ENCODE results near the gene TNFAIP8L2. TPM values are rescaled to one million over a fixed set of nuclear protein-coding genes. Genes with fewer than 3 reads are reported as not detected.

The TNFAIP8L2 gene
- total RNA-seq, 1 experiment from 2014 or later = not detected

DNA sequence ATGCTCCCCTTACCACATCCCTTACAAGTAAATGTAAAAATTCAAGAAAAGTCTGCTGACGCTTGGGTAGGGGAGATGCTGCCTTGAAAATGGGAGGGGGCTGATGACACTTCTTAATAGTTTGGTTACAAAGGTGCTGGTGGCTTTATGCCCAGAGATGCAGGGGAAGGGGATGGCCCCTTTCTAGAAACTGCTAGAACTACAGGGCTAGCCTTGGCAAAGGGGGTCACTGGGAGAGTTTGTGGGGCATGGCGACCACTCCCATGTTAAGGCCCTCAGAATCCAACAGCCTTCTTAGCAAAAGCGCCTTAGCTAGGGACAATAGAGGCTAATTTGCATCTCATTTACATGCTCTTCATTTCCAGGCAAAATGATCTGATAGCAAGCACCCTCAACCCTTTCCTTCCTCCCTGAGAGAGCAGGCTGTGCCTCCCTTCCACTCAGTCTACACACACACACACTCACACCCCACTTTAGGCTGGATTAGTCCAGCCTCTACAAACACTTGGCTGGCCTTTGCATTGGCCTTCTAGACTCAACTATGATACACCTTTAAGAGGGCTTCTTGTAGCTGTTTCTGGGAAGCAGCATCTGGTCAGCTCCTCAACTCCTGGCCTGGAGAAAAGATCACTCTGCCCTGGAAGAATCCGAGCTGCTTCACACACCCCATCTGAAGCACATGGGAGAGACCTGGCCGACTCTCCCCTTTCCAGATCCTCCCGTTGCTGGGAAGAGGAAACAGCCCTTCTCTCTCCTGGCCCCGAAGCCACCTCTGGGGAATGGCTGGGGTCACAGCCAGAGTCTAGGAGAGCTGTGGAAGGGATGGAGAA lies 11.8 kb upstream of the TNFAIP8L2 start:
- DNase-seq (ENCODE audit: low read depth) = no peak

DNA sequence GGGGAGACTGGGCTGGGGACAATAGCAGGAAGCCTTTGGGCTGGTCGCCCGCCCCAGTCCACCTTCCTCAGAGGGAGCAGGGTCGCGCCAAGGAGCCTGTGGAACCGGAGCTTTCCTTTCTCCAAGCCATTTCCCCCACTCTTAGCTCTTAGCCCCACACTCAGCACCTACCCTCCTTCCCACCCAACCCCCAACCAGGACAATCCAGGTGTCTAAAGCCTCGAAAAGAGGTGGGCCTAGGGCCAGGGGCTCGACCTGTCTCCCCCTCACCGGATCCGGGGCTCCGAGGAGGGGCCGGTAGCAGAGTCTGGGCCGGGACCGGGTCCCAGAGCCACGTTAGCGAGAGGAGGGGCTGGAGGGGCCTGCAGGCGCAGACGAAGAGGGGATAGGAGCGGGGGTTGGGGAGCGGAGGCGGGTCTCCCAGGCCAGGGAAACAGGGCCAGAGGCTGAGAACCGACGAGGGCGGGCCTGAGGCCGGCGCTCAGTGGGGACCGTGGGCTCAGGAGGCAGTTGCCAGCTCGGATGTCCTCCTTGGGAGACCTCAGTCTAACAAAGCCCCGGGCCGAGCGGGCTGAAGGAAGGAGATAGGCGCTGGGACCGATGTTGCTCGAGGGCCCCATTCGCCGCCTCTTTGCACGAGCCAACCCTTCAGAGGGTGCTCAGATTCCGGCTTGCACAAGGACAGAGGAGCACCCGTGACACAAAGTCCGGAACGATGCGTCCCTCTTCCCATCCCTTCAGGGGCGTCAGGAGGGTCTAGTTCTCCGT lies 11.0 kb upstream of the TNFAIP8L2 start:
- no peak for DNase-seq (ENCODE audit: low read depth)
- in situ Hi-C loops (cut with HindIII; ENCODE audit: low pct_unique_long_range_greater_than_20kb, low sequenced_read_pairs) = no loop called here

More for the DNA sequence above, 11.8 kb upstream of the TNFAIP8L2 start:
- in situ Hi-C loops (cut with HindIII; ENCODE audit: low pct_unique_long_range_greater_than_20kb, low sequenced_read_pairs) = no loop called here

DNA sequence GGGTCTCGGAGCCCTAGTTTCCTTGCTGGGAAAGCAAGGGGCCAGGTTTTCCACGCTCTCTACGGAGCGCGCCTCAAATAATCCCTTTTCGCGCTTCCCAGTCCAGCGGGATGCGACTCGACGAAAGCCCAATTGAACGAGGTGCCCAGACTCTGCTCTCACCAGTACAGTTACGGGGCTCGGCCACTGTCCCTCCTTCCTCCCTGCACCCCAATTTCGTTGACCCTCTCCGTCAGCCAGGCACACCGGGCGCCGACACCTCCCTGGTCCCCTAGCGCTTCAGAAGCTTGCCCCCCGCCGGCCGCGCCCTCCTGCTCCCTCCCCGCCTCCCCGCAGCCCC lies 10.4 kb upstream of the TNFAIP8L2 start:
- in situ Hi-C loops (cut with HindIII; ENCODE audit: low pct_unique_long_range_greater_than_20kb, low sequenced_read_pairs) = no loop called here
- no peak for DNase-seq (ENCODE audit: low read depth)

DNA sequence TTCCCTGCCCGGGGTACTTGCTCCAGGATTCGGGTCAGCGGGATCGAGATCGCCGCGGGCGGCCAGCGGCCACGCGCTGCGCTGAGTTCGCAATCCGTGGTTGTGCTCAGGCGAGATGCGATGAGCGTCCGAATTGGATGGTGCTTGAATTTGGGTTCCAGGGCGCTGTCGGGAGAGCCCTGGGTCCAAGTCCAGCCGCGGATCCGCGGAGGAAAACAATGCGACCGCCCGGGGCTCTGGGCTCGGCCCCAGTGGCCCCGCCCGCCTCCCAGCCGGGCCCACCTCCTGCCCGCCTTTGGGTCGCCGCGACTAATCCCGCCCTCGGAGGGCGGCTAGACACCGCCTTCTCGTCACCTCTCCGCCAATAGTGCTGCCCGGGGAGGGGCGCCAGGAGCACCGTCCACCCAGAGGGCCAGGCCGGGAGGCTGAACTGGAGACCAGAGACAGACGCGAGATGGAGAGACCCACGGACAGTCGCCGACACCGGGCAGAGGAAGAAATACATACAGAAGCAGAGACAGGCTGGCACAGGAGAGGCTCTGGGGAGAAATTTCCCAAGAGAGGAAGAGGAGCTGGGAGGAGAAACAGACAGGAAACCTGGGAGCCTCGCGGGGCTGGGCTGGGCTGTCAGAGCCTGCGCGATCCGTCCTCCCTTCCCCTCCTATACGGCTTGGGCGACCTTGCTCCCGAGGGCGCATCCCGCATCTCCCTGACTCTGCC lies 9.9 kb upstream of the TNFAIP8L2 start, which contains the start of gene SEMA6C:
Gene SEMA6C, minus strand, starts transcription at position 220 of the 720 bp plus-strand sequence. CDS start 4,010 bp downstream, outside the sequence.
- DNase-seq (ENCODE audit: low read depth) = peak; percentile 87
- in situ Hi-C loops (cut with HindIII; ENCODE audit: low pct_unique_long_range_greater_than_20kb, low sequenced_read_pairs) = no loop called here

DNA sequence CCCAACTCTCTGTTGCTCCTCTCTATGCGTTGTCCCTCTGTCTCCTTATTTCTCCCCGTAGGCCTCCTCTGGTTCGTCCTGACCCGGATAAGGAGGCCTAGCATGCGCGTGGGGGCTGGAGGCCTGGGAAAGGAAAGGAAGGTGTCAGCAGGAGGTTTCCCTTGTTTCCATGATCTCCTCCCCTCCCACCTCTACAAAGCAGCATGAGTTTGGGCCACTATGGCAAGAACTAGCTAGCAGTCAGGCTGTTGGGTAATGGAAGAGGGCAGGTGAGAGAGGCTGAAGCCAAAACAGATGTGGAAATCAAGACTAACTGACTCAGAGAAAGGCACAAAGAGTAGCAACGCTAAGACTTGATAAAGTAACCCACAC lies 9.3 kb upstream of the TNFAIP8L2 start:
- in situ Hi-C loops (cut with HindIII; ENCODE audit: low pct_unique_long_range_greater_than_20kb, low sequenced_read_pairs) = no loop called here
- DNase-seq (ENCODE audit: low read depth) = no peak

DNA sequence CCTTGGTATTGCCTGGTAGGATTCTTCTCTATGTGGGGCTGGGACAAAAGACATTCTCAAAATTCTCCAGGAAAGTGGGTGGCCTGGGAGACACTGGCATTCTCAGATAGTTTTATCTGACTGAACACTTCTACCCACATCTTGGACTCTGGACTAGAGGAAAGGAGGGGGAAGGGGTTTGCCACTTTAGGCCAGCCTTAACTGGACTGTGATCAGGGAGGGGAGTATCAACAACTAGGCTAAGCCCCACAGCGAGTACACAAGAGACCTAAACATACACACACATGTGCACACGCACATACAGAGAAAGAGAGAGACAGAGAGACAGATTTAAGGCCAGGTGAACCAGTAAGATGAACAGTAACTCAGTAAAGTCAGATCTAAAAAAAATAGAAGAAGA lies 8.8 kb upstream of the TNFAIP8L2 start:
- in situ Hi-C loops (cut with HindIII; ENCODE audit: low pct_unique_long_range_greater_than_20kb, low sequenced_read_pairs) = no loop called here
- no peak for DNase-seq (ENCODE audit: low read depth)

DNA sequence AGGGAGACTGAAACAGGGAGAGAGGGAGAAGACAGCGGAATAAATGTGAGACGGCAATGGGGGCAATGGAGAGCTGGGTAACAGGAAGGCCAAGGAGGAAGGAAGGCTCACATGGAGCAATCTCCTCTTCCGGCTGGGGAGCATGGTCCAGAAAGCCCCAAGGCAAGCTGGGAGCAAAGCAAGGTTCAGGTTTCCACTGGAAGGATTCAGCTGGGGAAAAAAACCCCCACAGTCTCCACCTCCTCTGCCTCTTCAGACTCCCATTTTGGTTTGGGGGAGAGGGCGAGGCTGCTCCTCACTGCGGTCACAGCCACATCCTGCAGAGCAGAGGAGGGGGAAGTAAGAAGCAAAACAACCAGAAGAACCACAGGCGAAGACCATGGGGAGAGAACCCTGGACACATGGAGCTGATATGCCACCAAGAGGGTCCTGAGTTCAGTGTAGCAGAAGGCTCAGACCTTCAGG lies 650 bp downstream of the TNFAIP8L2 start:
- in situ Hi-C loops (cut with HindIII; ENCODE audit: low pct_unique_long_range_greater_than_20kb, low sequenced_read_pairs) = no loop called here
- no peak for DNase-seq (ENCODE audit: low read depth)

DNA sequence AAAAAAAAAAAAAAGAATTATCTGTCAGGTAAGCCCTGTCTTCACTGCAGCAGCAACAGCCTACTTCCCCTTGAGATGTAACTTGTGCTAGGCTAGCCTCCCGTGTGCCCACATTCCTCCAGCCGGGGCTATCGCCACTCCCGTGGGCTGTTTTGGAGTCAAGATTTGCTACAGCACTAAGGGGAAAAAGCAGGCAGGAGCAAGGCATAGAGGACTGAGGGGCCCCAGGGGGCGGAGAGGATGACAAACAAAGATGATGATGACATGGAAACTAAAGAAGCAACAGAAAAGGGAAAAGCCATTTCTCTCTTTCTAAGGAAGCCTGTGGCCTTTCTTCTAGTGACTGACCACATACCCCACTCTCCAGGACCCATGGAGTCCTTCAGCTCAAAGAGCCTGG lies 1.9 kb downstream of the TNFAIP8L2 start:
- no peak for DNase-seq (ENCODE audit: low read depth)
- in situ Hi-C loops (cut with HindIII; ENCODE audit: low pct_unique_long_range_greater_than_20kb, low sequenced_read_pairs) = no loop called here

DNA sequence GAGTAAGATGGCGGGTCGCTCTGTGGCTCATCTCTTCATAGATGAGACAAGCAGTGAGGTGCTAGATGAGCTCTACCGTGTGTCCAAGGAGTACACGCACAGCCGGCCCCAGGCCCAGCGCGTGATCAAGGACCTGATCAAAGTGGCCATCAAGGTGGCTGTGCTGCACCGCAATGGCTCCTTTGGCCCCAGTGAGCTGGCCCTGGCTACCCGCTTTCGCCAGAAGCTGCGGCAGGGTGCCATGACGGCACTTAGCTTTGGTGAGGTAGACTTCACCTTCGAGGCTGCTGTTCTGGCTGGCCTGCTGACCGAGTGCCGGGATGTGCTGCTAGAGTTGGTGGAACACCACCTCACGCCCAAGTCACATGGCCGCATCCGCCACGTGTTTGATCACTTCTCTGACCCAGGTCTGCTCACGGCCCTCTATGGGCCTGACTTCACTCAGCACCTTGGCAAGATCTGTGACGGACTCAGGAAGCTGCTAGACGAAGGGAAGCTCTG lies 2.4 kb downstream of the TNFAIP8L2 start:
- in situ Hi-C loops (cut with HindIII; ENCODE audit: low pct_unique_long_range_greater_than_20kb, low sequenced_read_pairs) = no loop called here
- DNase-seq (ENCODE audit: low read depth) = no peak

DNA sequence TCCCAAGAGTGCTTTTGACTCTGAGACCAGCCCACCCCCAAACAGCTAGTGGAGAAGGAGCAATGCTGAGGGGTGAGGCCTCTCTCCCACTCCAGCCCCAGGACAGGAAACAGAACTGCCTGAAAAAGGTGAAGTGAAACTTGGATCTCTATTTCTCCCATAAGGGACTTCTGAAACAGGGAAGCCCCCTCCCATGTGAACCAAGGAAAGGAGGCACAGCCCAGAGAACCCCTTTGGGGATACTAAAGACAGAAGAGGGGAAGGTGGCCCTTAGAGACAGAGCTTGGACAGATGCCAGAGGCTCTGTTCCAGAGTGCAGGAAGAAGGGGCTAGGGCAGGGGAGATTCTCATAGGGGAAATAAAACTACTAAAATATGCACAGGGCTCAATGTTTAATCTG lies 2.9 kb downstream of the TNFAIP8L2 start:
- DNase-seq (ENCODE audit: low read depth) = no peak
- in situ Hi-C loops (cut with HindIII; ENCODE audit: low pct_unique_long_range_greater_than_20kb, low sequenced_read_pairs) = no loop called here

DNA sequence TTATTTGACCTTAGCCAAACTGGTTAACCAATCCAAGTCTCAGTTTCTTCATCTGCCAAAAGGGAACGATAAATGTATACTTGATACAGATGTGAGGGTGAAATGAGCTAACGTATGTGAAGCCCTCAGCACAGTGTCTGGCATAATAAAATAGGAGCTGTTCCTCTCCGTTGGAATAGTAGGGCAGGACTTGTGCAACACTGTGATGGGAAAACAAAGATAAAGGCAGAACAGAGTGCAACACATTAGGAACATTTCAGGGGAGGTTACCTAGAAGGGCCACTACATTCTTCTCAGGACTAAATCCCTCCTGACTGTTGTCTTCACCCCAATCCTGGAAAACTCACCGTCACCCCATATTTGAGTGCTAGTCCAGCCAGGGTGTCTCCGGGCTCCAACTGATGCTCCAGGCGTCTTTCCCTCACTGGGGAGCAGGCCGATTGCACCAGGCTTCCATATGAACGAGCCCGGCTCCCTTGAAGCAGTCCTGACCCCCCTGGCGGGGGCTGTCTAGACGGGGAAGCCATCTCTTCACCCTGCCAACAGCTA lies 8.4 kb downstream of the TNFAIP8L2 start:
- in situ Hi-C loops (cut with HindIII; ENCODE audit: low pct_unique_long_range_greater_than_20kb, low sequenced_read_pairs) = no loop called here
- no peak for DNase-seq (ENCODE audit: low read depth)

DNA sequence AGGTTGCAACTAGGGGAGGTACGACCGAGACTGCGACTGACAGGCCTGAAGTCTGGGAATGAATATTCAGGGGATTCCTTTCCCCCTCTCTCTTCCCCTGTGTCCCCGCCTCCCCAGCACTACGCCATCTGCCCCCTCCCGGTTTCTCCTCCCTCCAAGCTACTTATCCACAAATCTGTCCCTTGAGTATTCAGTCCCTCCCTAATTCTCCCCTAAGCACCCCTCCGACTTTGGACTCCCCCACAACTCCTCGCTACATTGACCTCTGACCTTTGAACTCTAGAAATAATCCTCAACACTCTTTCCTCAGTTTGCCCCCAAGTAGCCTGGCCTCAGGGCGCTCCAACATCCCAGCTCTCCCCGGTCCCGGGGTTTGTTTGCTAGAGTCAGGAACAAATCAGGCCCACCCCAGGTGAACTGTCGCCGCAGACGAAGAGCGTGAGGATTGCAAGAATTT lies 8.9 kb downstream of the TNFAIP8L2 start:
- in situ Hi-C loops (cut with HindIII; ENCODE audit: low pct_unique_long_range_greater_than_20kb, low sequenced_read_pairs) = no loop called here
- no peak for DNase-seq (ENCODE audit: low read depth)

DNA sequence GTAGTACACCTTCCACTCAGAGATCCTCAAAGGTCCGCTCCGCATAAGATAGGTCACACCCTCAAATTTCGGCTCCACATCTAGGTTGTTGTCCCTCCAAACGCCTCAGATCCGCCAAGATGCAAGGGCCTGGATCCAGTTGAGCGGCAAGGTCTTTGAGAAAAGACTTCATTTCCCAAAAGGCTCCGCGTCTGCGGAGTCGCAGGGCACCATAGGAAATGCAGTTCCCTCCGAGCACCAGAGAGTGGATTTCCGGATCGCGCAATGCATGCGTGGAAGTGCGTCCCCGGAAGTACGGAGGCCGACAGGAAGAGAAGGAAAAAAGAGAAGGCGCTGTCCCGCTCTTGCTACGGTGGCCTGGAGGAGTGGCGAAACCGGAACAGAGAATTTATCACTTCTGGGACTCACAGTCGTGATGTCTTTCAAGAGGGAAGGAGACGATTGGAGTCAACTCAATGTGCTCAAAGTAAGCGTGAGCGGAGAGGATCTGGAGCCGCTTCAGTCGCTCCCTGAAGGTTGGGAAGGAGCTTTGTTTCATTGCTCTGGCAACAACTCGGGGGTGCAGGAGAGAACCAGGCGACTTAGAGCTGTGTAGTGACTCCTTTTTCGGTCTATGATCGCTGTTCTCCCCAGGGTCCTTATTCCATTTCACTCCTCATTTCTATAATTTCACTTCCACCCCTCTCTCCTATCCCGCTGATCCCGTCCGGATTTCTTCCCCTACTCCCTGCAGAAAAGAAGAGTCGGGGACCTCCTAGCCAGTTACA lies 9.5 kb downstream of the TNFAIP8L2 start, which contains the start of the genes LYSMD1 and SCNM1:
Gene LYSMD1, minus strand, starts transcription at position 165 of the 767 bp plus-strand sequence. CDS start 644 bp downstream, outside the sequence.
Gene SCNM1, plus strand, starts transcription at position 407 of the 767 bp plus-strand sequence. Its CDS starts 9 bp downstream, at position 416.
- DNase-seq (ENCODE audit: low read depth) = peak; percentile 97
- in situ Hi-C loops (cut with HindIII; ENCODE audit: low pct_unique_long_range_greater_than_20kb, low sequenced_read_pairs) = no loop called here

DNA sequence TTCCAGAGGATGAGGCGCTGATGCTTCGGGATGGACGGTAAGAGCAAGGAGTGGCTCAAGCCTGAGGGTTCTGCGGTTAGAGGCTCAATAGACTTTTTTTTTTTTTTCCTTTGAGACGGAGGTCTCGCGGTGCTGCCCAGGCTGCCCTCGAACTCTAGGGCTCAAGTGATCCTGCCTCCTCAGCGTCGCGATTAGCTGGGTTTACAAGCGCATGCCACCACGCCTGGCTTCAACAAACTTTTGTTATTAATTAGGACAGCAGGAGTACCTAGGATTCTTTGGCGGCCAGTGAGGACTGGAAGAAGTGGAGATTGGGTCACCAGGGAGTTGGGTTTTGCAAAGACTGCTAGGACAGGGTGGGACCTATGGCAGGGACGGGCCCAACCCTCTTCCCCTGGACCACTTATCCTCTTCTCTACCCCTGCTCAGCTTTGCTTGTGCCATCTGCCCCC lies 10.1 kb downstream of the TNFAIP8L2 start:
- peak; percentile 33 for DNase-seq (ENCODE audit: low read depth)
- in situ Hi-C loops (cut with HindIII; ENCODE audit: low pct_unique_long_range_greater_than_20kb, low sequenced_read_pairs) = no loop called here

DNA sequence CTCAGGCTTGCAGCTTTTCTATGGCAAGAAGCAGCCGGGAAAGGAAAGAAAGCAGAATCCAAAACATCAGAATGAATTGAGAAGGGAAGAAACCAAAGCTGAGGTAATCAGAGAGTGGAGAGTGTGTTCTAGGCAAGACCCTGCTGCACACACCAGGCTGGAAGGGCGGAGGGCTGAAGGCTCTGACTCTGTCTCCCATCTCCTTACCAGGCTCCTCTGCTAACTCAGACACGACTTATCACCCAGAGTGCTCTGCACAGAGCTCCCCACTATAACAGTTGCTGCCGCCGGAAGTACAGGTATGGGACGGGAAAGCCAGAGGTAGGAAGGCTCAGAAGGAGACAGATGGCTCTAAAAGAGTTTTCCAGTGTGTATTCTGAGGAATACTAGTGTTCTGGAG lies 10.7 kb downstream of the TNFAIP8L2 start:
- no peak for DNase-seq (ENCODE audit: low read depth)
- in situ Hi-C loops (cut with HindIII; ENCODE audit: low pct_unique_long_range_greater_than_20kb, low sequenced_read_pairs) = no loop called here

DNA sequence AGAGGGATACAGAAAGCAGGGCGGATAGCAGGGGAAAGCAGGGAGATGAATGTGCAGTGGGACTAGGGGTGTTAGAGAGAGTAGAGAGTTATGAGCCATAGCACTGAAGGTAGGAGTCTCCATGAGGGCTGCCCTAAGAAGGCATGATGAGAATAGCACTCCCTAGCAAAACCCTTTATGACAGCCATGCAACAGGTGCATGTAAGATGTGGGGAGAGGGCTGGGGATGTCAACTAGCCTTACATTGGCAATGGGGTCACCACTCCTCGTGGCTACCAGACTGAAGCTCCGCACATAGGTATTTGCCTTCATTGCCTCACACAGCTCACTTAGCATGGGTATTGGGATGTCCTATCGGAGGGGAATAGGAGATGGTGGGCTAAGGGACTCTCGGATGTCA lies 14.7 kb downstream of the TNFAIP8L2 start:
- DNase-seq (ENCODE audit: low read depth) = no peak
- in situ Hi-C loops (cut with HindIII; ENCODE audit: low pct_unique_long_range_greater_than_20kb, low sequenced_read_pairs) = no loop called here

DNA sequence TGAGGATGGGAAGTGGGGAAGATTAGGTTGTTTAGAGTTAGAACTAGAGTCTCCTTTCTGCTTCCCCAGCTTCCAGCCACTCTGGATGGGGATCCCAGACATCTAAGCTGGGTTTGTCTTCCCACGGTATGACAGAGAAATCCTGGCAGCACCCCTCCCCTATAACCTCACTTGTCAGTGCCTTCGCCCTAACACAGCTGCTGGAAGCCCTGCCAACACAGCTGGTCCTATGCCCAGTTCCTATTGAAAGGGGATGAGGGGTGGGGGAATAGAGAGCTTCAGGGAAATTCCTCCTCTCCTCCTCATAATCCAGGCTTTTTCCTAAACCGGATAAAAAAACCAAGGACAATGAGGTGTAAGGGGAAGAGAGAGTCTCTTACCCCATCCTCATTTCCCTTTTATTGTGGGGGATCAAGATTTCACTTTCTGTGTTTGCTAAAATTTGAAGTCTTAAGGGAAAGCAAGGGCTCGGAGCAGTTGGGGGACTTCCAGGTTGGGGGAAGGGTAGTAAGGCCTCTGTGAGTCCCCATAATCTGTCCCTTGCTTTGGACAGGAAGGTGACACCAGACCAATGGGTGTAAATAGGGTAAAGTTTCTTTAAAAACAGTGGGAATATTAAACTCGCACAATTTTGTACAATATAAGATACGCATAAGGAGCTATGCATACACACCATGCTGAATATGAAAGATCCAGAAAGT lies 18.7 kb downstream of the TNFAIP8L2 start:
- in situ Hi-C loops (cut with HindIII; ENCODE audit: low pct_unique_long_range_greater_than_20kb, low sequenced_read_pairs) = no loop called here
- no peak for DNase-seq (ENCODE audit: low read depth)

All from Caki2 (cell line).